Nephron progenitor cell (in vitro differentiated cells): ENCODE results near the gene SLX4.

Source experiments
- DNase-seq: peaks from one replicate; pipeline ENCODE4 v3.0.0; 2021
- H3K27ac Mint-ChIP-seq: 2 replicates; pipeline ENCODE4 v1.8.0; 2021; ENCODE audit warnings: mild to moderate bottlenecking, moderate library complexity, mixed read lengths
- H3K27me3 Mint-ChIP-seq: 2 replicates; pipeline ENCODE4 v1.8.0; 2021; ENCODE audit warnings: mild to moderate bottlenecking, low read depth, mixed read lengths; ENCODE audit not compliant: poor library complexity
- H3K36me3 Mint-ChIP-seq: 2 replicates; pipeline ENCODE4 v1.8.0; 2021; ENCODE audit warnings: low read depth, mixed read lengths
- H3K4me1 Mint-ChIP-seq: 2 replicates; pipeline ENCODE4 v1.8.0; 2021; ENCODE audit warnings: mixed read lengths
- H3K4me3 Mint-ChIP-seq: 2 replicates; pipeline ENCODE4 v1.8.0; 2021; ENCODE audit warnings: mild to moderate bottlenecking, moderate library complexity, mixed read lengths
- H3K9me3 Mint-ChIP-seq: 2 replicates; pipeline ENCODE4 v1.8.0; 2021; ENCODE audit warnings: mild to moderate bottlenecking, moderate library complexity, mixed read lengths
- CTCF ChIP-seq: fragments of 200-600 bp; sonication (generic); IDR thresholded peaks from 2 replicates; pipeline ENCODE4 v1.5.0; 2021; ENCODE audit warnings: antibody characterized with exemption

SLX4 gene

GRCh38 chr16:3641801-3642396 is 30.5 kb upstream of the SLX4 start:
- DNase-seq, result no peak
- peak overlapping the region; percentile 66 for H3K27ac Mint-ChIP-seq
- H3K4me1 Mint-ChIP-seq, result peaks cover 54% of the 10 kb centered on the region
- H3K27me3 Mint-ChIP-seq, result no peaks in the 10 kb centered on the region
- H3K36me3 Mint-ChIP-seq, result peaks cover 17% of the 10 kb centered on the region
- no peak for TF ChIP-seq CTCF
- no peak overlapping the region for H3K4me3 Mint-ChIP-seq
- peaks cover 16% of the 10 kb centered on the region for H3K9me3 Mint-ChIP-seq

- DNase-seq, result no peak
- no peak for TF ChIP-seq CTCF
- Mint-ChIP-seq H3K27me3 (no peaks in the 10 kb centered on the region), H3K4me3 (no peak overlapping the region), H3K9me3 (peaks cover 21% of the 10 kb centered on the region), H3K36me3 (peaks cover 17% of the 10 kb centered on the region), H3K27ac (no peak overlapping the region), H3K4me1 (peaks cover 43% of the 10 kb centered on the region)
Measured at GRCh38 chr16:3640632-3641501, 29.5 kb upstream of the SLX4 start.

- no peak for DNase-seq
- H3K27ac Mint-ChIP-seq, result peak overlapping the region; percentile 95
- H3K27me3 Mint-ChIP-seq, result no peaks in the 10 kb centered on the region
- peaks cover 17% of the 10 kb centered on the region for H3K36me3 Mint-ChIP-seq
- H3K4me1 Mint-ChIP-seq, result peaks cover 37% of the 10 kb centered on the region
- no peak overlapping the region for H3K4me3 Mint-ChIP-seq
- H3K9me3 Mint-ChIP-seq, result peaks cover 26% of the 10 kb centered on the region
- TF ChIP-seq CTCF, result no peak
Measured at GRCh38 chr16:3640207-3640606, 28.8 kb upstream of the SLX4 start.

- H3K27ac Mint-ChIP-seq, result no peak overlapping the region
- no peak for TF ChIP-seq CTCF
- H3K4me1 Mint-ChIP-seq, result peaks cover 35% of the 10 kb centered on the region
- no peaks in the 10 kb centered on the region for H3K27me3 Mint-ChIP-seq
- DNase-seq, result no peak
- no peak overlapping the region for H3K4me3 Mint-ChIP-seq
- peaks cover 17% of the 10 kb centered on the region for H3K36me3 Mint-ChIP-seq
- peaks cover 26% of the 10 kb centered on the region for H3K9me3 Mint-ChIP-seq
Measured at GRCh38 chr16:3638916-3639644, 27.7 kb upstream of the SLX4 start.

GRCh38 chr16:3637371-3637923 is 26.0 kb upstream of the SLX4 start:
- H3K4me3 Mint-ChIP-seq, result no peak overlapping the region
- peaks cover 26% of the 10 kb centered on the region for H3K9me3 Mint-ChIP-seq
- DNase-seq, result no peak
- peaks cover 25% of the 10 kb centered on the region for H3K4me1 Mint-ChIP-seq
- no peak for TF ChIP-seq CTCF
- no peaks in the 10 kb centered on the region for H3K27me3 Mint-ChIP-seq
- peaks cover 17% of the 10 kb centered on the region for H3K36me3 Mint-ChIP-seq
- no peak overlapping the region for H3K27ac Mint-ChIP-seq
